GM23338 (cell line): ENCODE measurements around the gene RABIF. TPM values are rescaled to one million over a fixed set of nuclear protein-coding genes. Genes with fewer than 3 reads are reported as not detected.

Experiments used
- ATAC-seq: fragments of 200-7000 bp; cut with Tn5 transposase; 3 replicates; pipeline ENCODE4 v1.9.1; 2020
- DNase-seq: peaks from one replicate; pipeline ENCODE4 v3.0.0-alpha.2; 2015; ENCODE audit warnings: low spot score
- H2AFZ ChIP-seq: fragments of 200-600 bp; sonication (generic); 2 replicates; pipeline ENCODE4 v1.8.0; 2016; ENCODE audit warnings: antibody characterized with exemption, mild to moderate bottlenecking, moderate library complexity
- H3F3A ChIP-seq: fragments of 200-600 bp; sonication (generic); replicated peaks from 2 replicates; pipeline ENCODE4 v1.8.0; 2017; ENCODE audit warnings: antibody characterized with exemption, mixed run types, low read depth
- H3K27ac ChIP-seq: fragments of 200-600 bp; sonication (generic); 2 replicates; pipeline ENCODE4 v1.6.1; 2016; ENCODE audit warnings: low read depth
- H3K27me3 ChIP-seq: fragments of 200-600 bp; sonication (generic); 2 replicates; pipeline ENCODE4 v1.8.0; 2016; ENCODE audit warnings: mild to moderate bottlenecking, mixed run types, moderate library complexity; ENCODE audit not compliant: insufficient read depth
- H3K36me3 ChIP-seq: fragments of 200-600 bp; sonication (generic); 2 replicates; pipeline ENCODE4 v1.8.0; 2016; ENCODE audit warnings: mild to moderate bottlenecking; ENCODE audit not compliant: insufficient read depth
- H3K4me1 ChIP-seq: fragments of 200-600 bp; sonication (generic); 2 replicates; pipeline ENCODE4 v1.8.0; 2016; ENCODE audit warnings: mild to moderate bottlenecking, moderate library complexity; ENCODE audit not compliant: insufficient read depth
- H3K4me2 ChIP-seq: fragments of 200-600 bp; sonication (generic); 2 replicates; pipeline ENCODE4 v1.7.1; 2017; ENCODE audit warnings: mixed run types
- H3K4me3 ChIP-seq: fragments of 200-600 bp; sonication (generic); 2 replicates; pipeline ENCODE4 v1.6.1; 2016; ENCODE audit warnings: mixed run types
- H3K79me2 ChIP-seq: fragments of 200-600 bp; sonication (generic); replicated peaks from 2 replicates; pipeline ENCODE4 v1.8.0; 2017; ENCODE audit warnings: mild to moderate bottlenecking; ENCODE audit not compliant: insufficient read depth
- H3K9me2 ChIP-seq: fragments of 200-600 bp; sonication (generic); 2 replicates; pipeline ENCODE4 v1.8.0; 2017; ENCODE audit not compliant: insufficient read depth
- H4K20me1 ChIP-seq: fragments of 200-600 bp; sonication (generic); replicated peaks from 2 replicates; pipeline ENCODE4 v1.8.0; 2017; ENCODE audit warnings: mild to moderate bottlenecking; ENCODE audit not compliant: insufficient read depth
- H3K27ac Mint-ChIP-seq: 2 replicates; pipeline ENCODE4 v1.8.0; 2020; ENCODE audit warnings: inconsistent platforms, mild to moderate bottlenecking, moderate library complexity, mixed read lengths
- H3K27me3 Mint-ChIP-seq: 3 replicates; pipeline ENCODE4 v1.8.0; 2022; ENCODE audit warnings: low read depth, mild to moderate bottlenecking, moderate library complexity, mixed read lengths, inconsistent platforms; ENCODE audit not compliant: insufficient read depth, poor library complexity
- H3K36me3 Mint-ChIP-seq: 3 replicates; pipeline ENCODE4 v1.8.0; 2021; ENCODE audit warnings: low read depth, mild to moderate bottlenecking, inconsistent platforms, moderate library complexity, mixed read lengths
- H3K4me1 Mint-ChIP-seq: 3 replicates; pipeline ENCODE4 v1.8.0; 2020; ENCODE audit warnings: mild to moderate bottlenecking, inconsistent platforms, mixed read lengths
- H3K4me3 Mint-ChIP-seq: 3 replicates; pipeline ENCODE4 v1.8.0; 2021; ENCODE audit warnings: moderate library complexity, mild to moderate bottlenecking, inconsistent platforms, mixed read lengths
- H3K9me3 Mint-ChIP-seq: 3 replicates; pipeline ENCODE4 v1.8.0; 2020; ENCODE audit warnings: moderate library complexity, mild to moderate bottlenecking, inconsistent platforms, mixed read lengths
- CREB1 ChIP-seq: fragments of 250-450 bp; sonication (Bioruptor Pico); IDR thresholded peaks from 2 replicates; pipeline ENCODE4 v1.5.0; 2020; ENCODE audit warnings: low read depth, mild to moderate bottlenecking, moderate library complexity
- ETS1 ChIP-seq: IDR thresholded peaks from 2 replicates; pipeline ENCODE4 v1.6.1; 2016; ENCODE audit warnings: antibody characterized with exemption
- POLR2AphosphoS5 ChIP-seq: IDR thresholded peaks from 2 replicates; pipeline ENCODE4 v1.6.1; 2016; ENCODE audit warnings: antibody characterized with exemption, low read depth
- STAT1 ChIP-seq: IDR thresholded peaks from one replicate; pipeline ENCODE4 v1.6.1; 2016; ENCODE audit warnings: antibody characterized with exemption; ENCODE audit not compliant: unreplicated experiment
- ZNF462 ChIP-seq: fragments of 250-450 bp; sonication (Bioruptor Pico); IDR thresholded peaks from 2 replicates; pipeline ENCODE4 v1.5.0; 2020; ENCODE audit warnings: mild to moderate bottlenecking, moderate library complexity
- polyA plus RNA-seq: library from polyadenylated mRNA; unstranded; fragments of >200 nt; fragmentation: Nextera tagmentation; extraction: Ambion mirVana; gene quantifications from 2 replicates; pipeline ENCODE4 v1.2.1, GENCODE V29; 2016
- total RNA-seq: library from RNA; depleted of rRNA; stranded (reverse); fragments of >200 nt; shearing (Covaris generic); gene quantifications from 2 replicates; pipeline ENCODE4 v1.2.3, GENCODE V29; 2014

RABIF gene
- total and polyA plus RNA-seq, 2 experiments from 2014 or later = 4.9 to 7.6 TPM

- TF ChIP-seq ZNF462 = no peak
These were observed 26.0 kb downstream of the RABIF start (continued) for GRCh38 chr1:202862679-202863560.

GRCh38 chr1:202861420-202862132, 27.4 kb downstream of the RABIF start:
- Mint-ChIP-seq H3K27ac (peak overlapping the region; percentile 98), H3K4me1 (peaks cover 19% of the 10 kb centered on the region), H3K4me3 (peak overlapping the region; percentile 96), H3K36me3 (peaks cover 20% of the 10 kb centered on the region), H3K9me3 (no peaks in the 10 kb centered on the region), H3K27me3 (peaks cover 16% of the 10 kb centered on the region)
- Histone ChIP-seq H3K4me2 (peak overlapping the region; percentile 90), H2AFZ (peak overlapping the region; percentile 87), H3K36me3 (peaks cover 9% of the 10 kb centered on the region; the same call in 1 of the 2 replicates), H3K27ac (peak overlapping the region; percentile 89), H3K4me1 (peaks cover 22% of the 10 kb centered on the region), H3K4me3 (peak overlapping the region; percentile 78), H3K27me3 (no peaks in the 10 kb centered on the region), H3K9me2 (no peaks in the 10 kb centered on the region), H4K20me1 (peaks cover 9% of the 10 kb centered on the region), H3K79me2 (peaks cover 27% of the 10 kb centered on the region), H3F3A (peaks cover 10% of the 10 kb centered on the region)
- ATAC-seq (peak; percentile 89), DNase-seq (peak; percentile 98)
- TF ChIP-seq CREB1 (peak; percentile 40), ZNF462 (no peak), STAT1 (no peak), ETS1 (peak; percentile 35; the same call in 1 of the 2 replicates), POLR2AphosphoS5 (peak; percentile 86)
